ENCODE data around the gene MAP4K5.

The MAP4K5 gene

DNA sequence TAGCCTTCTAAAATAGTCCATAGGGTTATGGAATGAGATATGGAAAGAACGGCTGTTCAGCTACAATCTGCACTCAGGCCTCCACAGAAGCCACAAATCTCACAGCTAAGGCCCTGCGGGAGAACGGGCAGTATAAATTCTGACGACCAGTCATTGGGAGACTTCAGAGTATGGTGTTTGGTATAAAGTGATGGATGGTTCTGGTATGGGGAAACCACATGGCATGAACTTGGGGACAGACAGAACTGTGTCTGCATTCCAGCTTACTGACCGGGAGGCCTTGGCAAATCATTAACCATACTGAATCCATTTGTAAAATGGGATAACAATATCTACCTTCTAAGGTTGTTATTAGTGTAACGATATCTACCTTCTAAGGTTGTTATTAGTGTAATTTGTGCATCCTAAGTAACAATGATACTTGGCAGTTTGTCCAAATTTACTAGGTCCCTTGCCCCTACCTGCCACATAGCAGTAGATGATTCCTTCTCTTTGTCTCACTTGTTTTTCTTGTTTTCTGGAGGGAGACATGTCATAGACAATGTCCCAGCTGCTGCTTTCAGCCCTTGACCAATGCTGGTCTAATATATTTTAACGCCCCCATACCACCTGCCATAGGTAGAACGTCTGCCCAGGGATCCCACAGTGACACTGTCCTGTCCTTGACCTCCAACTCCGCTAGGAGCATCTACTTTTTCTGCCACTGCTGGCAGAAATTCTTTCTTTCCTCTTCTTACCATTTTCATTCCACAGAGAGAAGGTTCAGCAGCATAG lies 142.5 kb downstream of the MAP4K5 start:
- no peak overlapping the region for H3K4me3 ChIP-seq (ENCODE audit: low read depth, low read length)
- no peak for DNase-seq (ENCODE audit: low read depth)

DNA sequence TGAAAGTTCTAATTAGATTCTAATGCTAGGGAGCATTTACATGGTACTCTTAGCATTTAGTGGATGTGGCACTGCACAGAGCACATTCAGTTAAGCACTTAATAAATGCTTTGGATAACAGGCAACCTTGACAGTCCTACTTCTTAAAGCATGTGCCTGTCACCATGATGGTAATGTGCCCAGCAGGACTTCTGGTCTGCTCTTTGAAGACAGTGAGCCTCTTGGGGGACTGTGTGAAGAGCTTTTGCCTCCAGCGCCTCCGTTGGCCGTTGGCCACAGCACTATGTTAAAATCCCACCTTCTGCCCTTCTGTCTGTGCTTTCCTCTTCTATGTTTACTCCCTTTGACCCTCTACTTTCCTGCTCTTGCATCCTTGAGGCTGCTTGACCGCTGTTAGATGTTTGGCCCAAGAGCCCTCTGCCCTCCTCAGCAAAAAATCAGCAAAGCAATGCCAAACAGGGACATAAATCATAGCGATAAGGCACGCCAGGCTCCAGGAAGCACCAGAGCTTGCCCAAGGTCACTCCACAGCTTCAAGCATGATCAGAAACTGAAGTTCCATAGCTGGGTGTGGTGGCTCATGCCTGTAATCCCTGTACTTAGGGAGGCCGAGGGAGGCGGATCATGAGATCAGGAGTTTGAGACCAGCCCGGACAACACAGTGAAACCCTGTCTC lies 144.0 kb downstream of the MAP4K5 start:
- no peak overlapping the region for H3K4me3 ChIP-seq (ENCODE audit: low read depth, low read length)
- TF ChIP-seq, protein P1, sequence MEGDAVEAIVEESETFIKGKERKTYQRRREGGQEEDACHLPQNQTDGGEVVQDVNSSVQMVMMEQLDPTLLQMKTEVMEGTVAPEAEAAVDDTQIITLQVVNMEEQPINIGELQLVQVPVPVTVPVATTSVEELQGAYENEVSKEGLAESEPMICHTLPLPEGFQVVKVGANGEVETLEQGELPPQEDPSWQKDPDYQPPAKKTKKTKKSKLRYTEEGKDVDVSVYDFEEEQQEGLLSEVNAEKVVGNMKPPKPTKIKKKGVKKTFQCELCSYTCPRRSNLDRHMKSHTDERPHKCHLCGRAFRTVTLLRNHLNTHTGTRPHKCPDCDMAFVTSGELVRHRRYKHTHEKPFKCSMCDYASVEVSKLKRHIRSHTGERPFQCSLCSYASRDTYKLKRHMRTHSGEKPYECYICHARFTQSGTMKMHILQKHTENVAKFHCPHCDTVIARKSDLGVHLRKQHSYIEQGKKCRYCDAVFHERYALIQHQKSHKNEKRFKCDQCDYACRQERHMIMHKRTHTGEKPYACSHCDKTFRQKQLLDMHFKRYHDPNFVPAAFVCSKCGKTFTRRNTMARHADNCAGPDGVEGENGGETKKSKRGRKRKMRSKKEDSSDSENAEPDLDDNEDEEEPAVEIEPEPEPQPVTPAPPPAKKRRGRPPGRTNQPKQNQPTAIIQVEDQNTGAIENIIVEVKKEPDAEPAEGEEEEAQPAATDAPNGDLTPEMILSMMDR (IDR thresholded peaks at IDR 0.05; ENCODE audit: insufficient read depth, low read depth, low read length, missing control alignments) = no peak
- DNase-seq (ENCODE audit: low read depth) = no peak

More for the DNA sequence above, 142.5 kb downstream of the MAP4K5 start:
- TF ChIP-seq, protein P1 (IDR thresholded peaks at IDR 0.05; ENCODE audit: insufficient read depth, low read depth, low read length, missing control alignments) = no peak

DNA sequence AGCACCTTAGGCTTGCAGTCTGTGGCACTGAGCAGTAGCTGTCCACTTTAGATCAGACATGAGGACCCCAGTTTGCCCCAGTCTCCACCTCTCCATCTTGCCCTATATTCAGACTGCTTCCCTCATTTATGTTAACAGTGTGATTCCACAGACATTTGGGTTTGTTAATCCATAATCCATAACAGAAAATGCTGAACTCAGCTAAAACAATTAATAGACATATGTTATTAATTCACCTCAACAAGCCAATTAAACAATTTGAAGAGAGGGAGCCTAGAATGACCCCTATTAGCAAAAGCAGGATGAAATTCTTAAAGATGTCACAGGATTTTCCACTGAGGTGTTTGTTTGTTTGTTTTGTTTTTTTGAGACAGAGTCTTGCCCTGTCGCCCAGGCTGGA lies 144.8 kb downstream of the MAP4K5 start:
- TF ChIP-seq, protein P1 (IDR thresholded peaks at IDR 0.05; ENCODE audit: insufficient read depth, low read depth, low read length, missing control alignments) = no peak
- no peak overlapping the region for H3K4me3 ChIP-seq (ENCODE audit: low read depth, low read length)
- DNase-seq (ENCODE audit: low read depth) = no peak

GRCh38 chr14:50383618-50384225 lies 148.6 kb downstream of the MAP4K5 start:
- no peak overlapping the region for H3K4me3 ChIP-seq (ENCODE audit: low read depth, low read length)
- no peak for DNase-seq (ENCODE audit: low read depth)
- TF ChIP-seq, protein P1 (IDR thresholded peaks at IDR 0.05; ENCODE audit: insufficient read depth, low read depth, low read length, missing control alignments) = no peak

DNA sequence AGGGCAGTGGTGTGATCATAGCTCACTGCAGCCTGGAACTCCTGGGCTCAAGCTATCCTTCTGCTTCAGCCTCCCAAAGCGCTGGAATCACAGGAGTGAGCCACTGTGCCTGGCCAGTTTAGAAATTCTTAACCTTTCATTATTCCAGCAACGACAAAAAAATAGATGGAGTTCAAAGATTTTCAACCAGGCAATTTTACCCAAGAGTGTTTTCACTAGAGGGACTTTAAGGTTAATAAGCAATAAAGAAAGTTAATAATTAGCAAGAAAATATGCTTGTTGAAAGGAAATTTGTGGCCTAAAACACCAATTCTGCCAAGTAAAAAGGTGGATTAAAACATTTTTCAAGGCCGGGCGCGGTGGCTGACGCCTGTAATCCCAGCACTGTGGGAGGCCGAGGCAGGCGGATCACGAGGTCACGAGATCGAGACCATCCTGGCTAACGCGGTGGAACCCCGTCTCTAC lies 150.5 kb downstream of the MAP4K5 start:
- no peak for DNase-seq (ENCODE audit: low read depth)
- TF ChIP-seq, protein P1 (IDR thresholded peaks at IDR 0.05; ENCODE audit: insufficient read depth, low read depth, low read length, missing control alignments) = no peak

GRCh38 chr14:50381008-50381407 lies 151.4 kb downstream of the MAP4K5 start:
- TF ChIP-seq, protein P1 (IDR thresholded peaks at IDR 0.05; ENCODE audit: insufficient read depth, low read depth, low read length, missing control alignments) = no peak
- no peak for DNase-seq (ENCODE audit: low read depth)
- H3K4me3 ChIP-seq (ENCODE audit: low read depth, low read length) = no peak overlapping the region

More for the DNA sequence above, 150.5 kb downstream of the MAP4K5 start:
- H3K4me3 ChIP-seq (ENCODE audit: low read depth, low read length) = no peak overlapping the region
